Loucy (cell line): Measurements from ENCODE around the gene DTX1.
A peak's percentile ranks its signal among the peaks of the same experiment; 100 is the strongest.

Experiments
- H2AFZ ChIP-seq: fragments of 200-600 bp; sonication (generic); 2 replicates; pipeline ENCODE4 v1.6.0; 2016; ENCODE audit warnings: antibody characterized with exemption, mild to moderate bottlenecking, low read length, moderate library complexity
- H3F3A ChIP-seq: fragments of 200-600 bp; 2 replicates; pipeline ENCODE4 v1.6.0; 2016; ENCODE audit warnings: antibody characterized with exemption, low read depth, mild to moderate bottlenecking
- H3K27me3 ChIP-seq: fragments of 200-600 bp; sonication (generic); 2 replicates; pipeline ENCODE4 v1.6.1; 2014; ENCODE audit warnings: low read length, mild to moderate bottlenecking; ENCODE audit not compliant: insufficient read depth, poor library complexity, severe bottlenecking
- H3K36me3 ChIP-seq: fragments of 200-600 bp; sonication (generic); 2 replicates; pipeline ENCODE4 v1.6.1; 2016; ENCODE audit warnings: low read length; ENCODE audit not compliant: insufficient read depth
- H3K4me1 ChIP-seq: fragments of 200-600 bp; sonication (generic); 2 replicates; pipeline ENCODE4 v1.5.1; 2014; ENCODE audit warnings: low read length, mild to moderate bottlenecking; ENCODE audit not compliant: insufficient read depth, poor library complexity, severe bottlenecking
- H3K4me2 ChIP-seq: fragments of 200-600 bp; sonication (generic); 2 replicates; pipeline ENCODE4 v1.6.0; 2014; ENCODE audit warnings: antibody characterized with exemption, low read length, low read depth, mild to moderate bottlenecking; ENCODE audit not compliant: poor library complexity, severe bottlenecking
- H3K4me3 ChIP-seq: fragments of 200-600 bp; sonication (generic); 2 replicates; pipeline ENCODE4 v1.5.1; 2014; ENCODE audit warnings: low read length, mild to moderate bottlenecking, mixed read lengths; ENCODE audit not compliant: poor library complexity, severe bottlenecking
- H3K79me2 ChIP-seq: fragments of 200-600 bp; sonication (generic); 2 replicates; pipeline ENCODE4 v1.6.1; 2014; ENCODE audit warnings: low read length; ENCODE audit not compliant: insufficient read depth
- H3K9ac ChIP-seq: fragments of 200-600 bp; sonication (generic); 2 replicates; pipeline ENCODE4 v1.6.0; 2014; ENCODE audit warnings: mild to moderate bottlenecking, low read depth, low read length, moderate library complexity; ENCODE audit not compliant: poor library complexity, severe bottlenecking
- H3K9me2 ChIP-seq: fragments of 200-600 bp; sonication (generic); replicated peaks from 2 replicates; pipeline ENCODE4 v1.6.1; 2016; ENCODE audit warnings: low read depth, low read length, mixed read lengths
- H3K9me3 ChIP-seq: fragments of 200-600 bp; sonication (generic); 2 replicates; pipeline ENCODE4 v1.6.1; 2014; ENCODE audit warnings: mild to moderate bottlenecking, antibody characterized with exemption, low read length, low read depth; ENCODE audit not compliant: insufficient read depth
- H4K20me1 ChIP-seq: fragments of 200-600 bp; sonication (generic); 2 replicates; pipeline ENCODE4 v1.6.0; 2014; ENCODE audit warnings: antibody characterized with exemption, low read length, mild to moderate bottlenecking; ENCODE audit not compliant: insufficient read depth, poor library complexity, severe bottlenecking
- CTCF ChIP-seq: fragments of 200-600 bp; sonication (generic); conservative IDR thresholded peaks from 2 replicates; pipeline ENCODE4 v1.5.1; 2014; ENCODE audit warnings: mild to moderate bottlenecking, antibody characterized with exemption, low read length
- EZH2phosphoT487 ChIP-seq: fragments of 200-600 bp; IDR thresholded peaks from 2 replicates; pipeline ENCODE4 v1.6.1; 2018; ENCODE audit warnings: antibody characterized with exemption, mild to moderate bottlenecking, moderate library complexity, borderline replicate concordance

The DTX1 gene

GRCh38 chr12:113129664-113130456 lies 73.3 kb downstream of the DTX1 start:
- no peaks in the 10 kb centered on the region for H3K9me2 ChIP-seq
- H3K4me2 ChIP-seq = no peak overlapping the region

GRCh38 chr12:113130457-113131135 lies 74.1 kb downstream of the DTX1 start:
- H3K9me2 ChIP-seq = no peaks in the 10 kb centered on the region
- no peaks in the 10 kb centered on the region for H4K20me1 ChIP-seq
- TF ChIP-seq EZH2phosphoT487 (no peak), CTCF (0 out of 2 replicates have a peak, but pooled peaks have one; percentile 11)
- no peaks in the 10 kb centered on the region for H3F3A ChIP-seq
- H2AFZ ChIP-seq = no peak overlapping the region
- H3K79me2 ChIP-seq = no peaks in the 10 kb centered on the region
- H3K27me3 ChIP-seq = no peaks in the 10 kb centered on the region
- no peak overlapping the region for H3K4me3 ChIP-seq
- no peaks in the 10 kb centered on the region for H3K36me3 ChIP-seq
- no peak overlapping the region for H3K9ac ChIP-seq
- no peaks in the 10 kb centered on the region for H3K4me1 ChIP-seq
- no peaks in the 10 kb centered on the region for H3K9me3 ChIP-seq
- no peak overlapping the region for H3K4me2 ChIP-seq

More at GRCh38 chr12:113129664-113130456, 73.3 kb downstream of the DTX1 start:
- no peaks in the 10 kb centered on the region for H3K36me3 ChIP-seq
- no peaks in the 10 kb centered on the region for H3F3A ChIP-seq
- no peak overlapping the region for H3K9ac ChIP-seq
- no peak overlapping the region for H2AFZ ChIP-seq
- no peaks in the 10 kb centered on the region for H3K79me2 ChIP-seq
- TF ChIP-seq EZH2phosphoT487 (no peak), CTCF (no peak)
- H3K4me1 ChIP-seq = no peaks in the 10 kb centered on the region
- H3K27me3 ChIP-seq = no peaks in the 10 kb centered on the region
- H3K4me3 ChIP-seq = no peak overlapping the region
- no peaks in the 10 kb centered on the region for H3K9me3 ChIP-seq
- H4K20me1 ChIP-seq = no peaks in the 10 kb centered on the region

- no peaks in the 10 kb centered on the region for H3K4me1 ChIP-seq
- no peaks in the 10 kb centered on the region for H4K20me1 ChIP-seq
- H3F3A ChIP-seq = no peaks in the 10 kb centered on the region
- H3K36me3 ChIP-seq = no peaks in the 10 kb centered on the region
- no peaks in the 10 kb centered on the region for H3K9me2 ChIP-seq
- no peaks in the 10 kb centered on the region for H3K27me3 ChIP-seq
- no peaks in the 10 kb centered on the region for H3K9me3 ChIP-seq
- no peak overlapping the region for H2AFZ ChIP-seq
- no peaks in the 10 kb centered on the region for H3K79me2 ChIP-seq
- no peak overlapping the region for H3K4me3 ChIP-seq
- no peak overlapping the region for H3K4me2 ChIP-seq
- TF ChIP-seq EZH2phosphoT487 (no peak), CTCF (no peak)
- no peak overlapping the region for H3K9ac ChIP-seq
Measured at GRCh38 chr12:113131556-113131955, 75.0 kb downstream of the DTX1 start.
